ENCODE results near the gene DDX10. TPM values are rescaled to one million over a fixed set of nuclear protein-coding genes. Genes with fewer than 3 reads are reported as not detected.

The DDX10 gene
- total RNA-seq, 2 donors from 2014 or later = 18.5 to 33.1 TPM

GRCh38 chr11:108944471-108945178 is 279.8 kb downstream of the DDX10 start:
- no peak overlapping the region for H3K4me3 ChIP-seq
- no peaks in the 10 kb centered on the region for H3K4me1 ChIP-seq (replicated peaks)
- DNase-seq (ENCODE audit: low spot score) = no peak
- no peak overlapping the region for H3K27ac ChIP-seq
- TF ChIP-seq POLR2AphosphoS5 (IDR thresholded peaks at IDR 0.05) = no peak
- no peak for TF ChIP-seq POLR2A (IDR thresholded peaks at IDR 0.05)
- TF ChIP-seq, protein P1, sequence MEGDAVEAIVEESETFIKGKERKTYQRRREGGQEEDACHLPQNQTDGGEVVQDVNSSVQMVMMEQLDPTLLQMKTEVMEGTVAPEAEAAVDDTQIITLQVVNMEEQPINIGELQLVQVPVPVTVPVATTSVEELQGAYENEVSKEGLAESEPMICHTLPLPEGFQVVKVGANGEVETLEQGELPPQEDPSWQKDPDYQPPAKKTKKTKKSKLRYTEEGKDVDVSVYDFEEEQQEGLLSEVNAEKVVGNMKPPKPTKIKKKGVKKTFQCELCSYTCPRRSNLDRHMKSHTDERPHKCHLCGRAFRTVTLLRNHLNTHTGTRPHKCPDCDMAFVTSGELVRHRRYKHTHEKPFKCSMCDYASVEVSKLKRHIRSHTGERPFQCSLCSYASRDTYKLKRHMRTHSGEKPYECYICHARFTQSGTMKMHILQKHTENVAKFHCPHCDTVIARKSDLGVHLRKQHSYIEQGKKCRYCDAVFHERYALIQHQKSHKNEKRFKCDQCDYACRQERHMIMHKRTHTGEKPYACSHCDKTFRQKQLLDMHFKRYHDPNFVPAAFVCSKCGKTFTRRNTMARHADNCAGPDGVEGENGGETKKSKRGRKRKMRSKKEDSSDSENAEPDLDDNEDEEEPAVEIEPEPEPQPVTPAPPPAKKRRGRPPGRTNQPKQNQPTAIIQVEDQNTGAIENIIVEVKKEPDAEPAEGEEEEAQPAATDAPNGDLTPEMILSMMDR (IDR thresholded peaks at IDR 0.05) = no peak
- no peaks in the 10 kb centered on the region for H3K27me3 ChIP-seq (replicated peaks; ENCODE audit: insufficient read depth)
- no peaks in the 10 kb centered on the region for H3K36me3 ChIP-seq
- H3K9me3 ChIP-seq = no peaks in the 10 kb centered on the region
- intact Hi-C loops (cut with DNase I) = no loop called here
- 76% methylated on average over 6 of the region's 6 CpGs for WGBS

DNA sequence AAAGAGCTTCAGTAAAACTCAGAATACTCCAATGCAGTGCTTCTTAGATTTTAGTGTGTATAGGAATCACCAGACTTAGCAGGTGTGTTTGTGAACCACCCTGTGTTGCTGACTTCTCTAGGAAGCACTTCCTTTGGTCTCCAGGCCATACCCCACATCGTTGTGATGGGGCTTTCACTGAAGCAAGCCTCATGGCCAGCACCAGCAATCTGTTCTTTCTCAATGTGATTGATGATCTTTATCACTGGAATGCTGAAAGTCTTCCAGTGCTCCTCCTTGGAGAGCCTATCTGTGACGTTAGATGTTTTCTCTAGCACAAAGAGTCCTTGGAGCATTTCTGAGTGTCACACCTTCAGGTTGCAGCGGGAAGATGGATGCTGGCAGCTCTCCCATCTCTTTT is 280.5 kb downstream of the DDX10 start:
- Histone ChIP-seq H3K4me1 (replicated peaks) (no peaks in the 10 kb centered on the region), H3K9me3 (no peaks in the 10 kb centered on the region), H3K27me3 (replicated peaks; ENCODE audit: insufficient read depth) (no peaks in the 10 kb centered on the region), H3K4me3 (no peak overlapping the region), H3K36me3 (no peaks in the 10 kb centered on the region), H3K27ac (no peak overlapping the region)
- no peak for TF ChIP-seq POLR2A (IDR thresholded peaks at IDR 0.05)
- TF ChIP-seq, protein P1 (IDR thresholded peaks at IDR 0.05) = no peak
- TF ChIP-seq POLR2AphosphoS5 (IDR thresholded peaks at IDR 0.05) = no peak
- intact Hi-C loops (cut with DNase I) = no loop called here
- no peak for DNase-seq (ENCODE audit: low spot score)
- WGBS = 70% methylated on average over 3 of the region's 3 CpGs

GRCh38 chr11:108947654-108948570 is 283.0 kb downstream of the DDX10 start:
- 92% methylated on average over 7 of the region's 7 CpGs for WGBS

GRCh38 chr11:108958368-108959104 is 293.7 kb downstream of the DDX10 start:
- H3K36me3 ChIP-seq = no peaks in the 10 kb centered on the region
- TF ChIP-seq POLR2AphosphoS5 (IDR thresholded peaks at IDR 0.05) (no peak), POLR2A (IDR thresholded peaks at IDR 0.05) (no peak)
- TF ChIP-seq, protein P1 (IDR thresholded peaks at IDR 0.05) = no peak
- intact Hi-C loops (cut with DNase I) = no loop called here
- no peak overlapping the region for H3K27ac ChIP-seq
- H3K4me1 ChIP-seq (replicated peaks) = no peaks in the 10 kb centered on the region
- 84% methylated on average over 7 of the region's 7 CpGs for WGBS
- DNase-seq (ENCODE audit: low spot score) = no peak
- H3K4me3 ChIP-seq = no peak overlapping the region
- H3K27me3 ChIP-seq (replicated peaks; ENCODE audit: insufficient read depth) = no peaks in the 10 kb centered on the region
- no peaks in the 10 kb centered on the region for H3K9me3 ChIP-seq

More at GRCh38 chr11:108947654-108948570, 283.0 kb downstream of the DDX10 start:
- intact Hi-C loops (cut with DNase I) = no loop called here
- Histone ChIP-seq H3K9me3 (no peaks in the 10 kb centered on the region), H3K4me3 (no peak overlapping the region), H3K27me3 (replicated peaks; ENCODE audit: insufficient read depth) (no peaks in the 10 kb centered on the region), H3K27ac (no peak overlapping the region), H3K4me1 (replicated peaks) (no peaks in the 10 kb centered on the region), H3K36me3 (no peaks in the 10 kb centered on the region)
- no peak for DNase-seq (ENCODE audit: low spot score)
- TF ChIP-seq POLR2A (IDR thresholded peaks at IDR 0.05) (no peak), POLR2AphosphoS5 (IDR thresholded peaks at IDR 0.05) (no peak)
- TF ChIP-seq, protein P1 (IDR thresholded peaks at IDR 0.05) = no peak
